ENCODE measurements around the gene FBXO17. TPM values are rescaled to one million over a fixed set of nuclear protein-coding genes. Genes with fewer than 3 reads are reported as not detected.

FBXO17 gene
- total and polyA plus RNA-seq, 2 of the 13 experiments (the other 11 are each of a cell fraction or from before 2014, with no cell fraction given) = 22.1 to 58.7 TPM

DNA sequence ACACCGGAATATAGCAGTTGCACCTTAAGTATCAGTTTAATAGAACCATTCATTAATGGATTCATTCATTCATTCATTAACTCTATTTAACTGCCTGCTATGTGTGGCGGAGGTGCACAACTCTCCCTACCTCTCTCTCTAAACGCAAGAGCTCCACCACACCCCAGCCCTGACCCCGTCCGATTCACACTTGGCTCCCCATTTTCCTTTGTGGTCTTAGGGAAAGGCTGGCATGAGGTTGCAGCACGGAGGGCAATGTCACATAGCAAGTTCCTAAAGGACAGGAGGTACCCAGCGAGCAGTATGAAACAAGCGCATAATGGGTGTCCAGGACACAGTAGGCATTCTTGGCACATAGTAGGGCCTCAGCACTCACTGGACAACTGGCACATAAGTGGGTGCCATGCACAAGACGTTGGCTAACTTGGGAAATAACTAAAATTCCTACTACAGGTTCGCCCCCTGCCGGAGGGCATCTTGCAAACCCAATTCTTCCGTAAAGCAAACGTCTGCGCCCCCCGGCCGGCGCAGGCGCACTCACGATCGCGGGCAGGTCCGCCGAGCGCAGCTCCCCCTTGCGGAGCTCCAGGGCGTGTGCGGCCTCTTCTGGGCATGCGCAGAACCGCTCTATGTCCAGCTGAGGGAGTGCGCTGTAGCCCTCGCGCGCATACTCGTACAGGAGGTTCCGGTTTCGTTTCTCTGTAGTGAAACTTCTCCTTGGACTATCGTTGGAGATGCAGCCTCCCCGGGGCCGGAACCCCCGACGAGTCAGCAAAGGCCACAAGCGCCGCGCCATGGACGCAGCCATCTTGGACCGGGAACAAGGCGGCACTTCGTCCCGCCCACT lies 45.4 kb downstream of the FBXO17 start, which contains the start of gene SARS2 (continued):
- TF ChIP-seq, protein P1, sequence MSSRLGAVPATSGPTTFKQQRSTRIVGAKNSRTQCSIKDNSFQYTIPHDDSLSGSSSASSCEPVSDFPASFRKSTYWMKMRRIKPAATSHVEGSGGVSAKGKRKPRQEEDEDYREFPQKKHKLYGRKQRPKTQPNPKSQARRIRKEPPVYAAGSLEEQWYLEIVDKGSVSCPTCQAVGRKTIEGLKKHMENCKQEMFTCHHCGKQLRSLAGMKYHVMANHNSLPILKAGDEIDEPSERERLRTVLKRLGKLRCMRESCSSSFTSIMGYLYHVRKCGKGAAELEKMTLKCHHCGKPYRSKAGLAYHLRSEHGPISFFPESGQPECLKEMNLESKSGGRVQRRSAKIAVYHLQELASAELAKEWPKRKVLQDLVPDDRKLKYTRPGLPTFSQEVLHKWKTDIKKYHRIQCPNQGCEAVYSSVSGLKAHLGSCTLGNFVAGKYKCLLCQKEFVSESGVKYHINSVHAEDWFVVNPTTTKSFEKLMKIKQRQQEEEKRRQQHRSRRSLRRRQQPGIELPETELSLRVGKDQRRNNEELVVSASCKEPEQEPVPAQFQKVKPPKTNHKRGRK (CRISPR knock-in tag; IDR thresholded peaks at IDR 0.05) = no peak
- TF ChIP-seq, protein P2, sequence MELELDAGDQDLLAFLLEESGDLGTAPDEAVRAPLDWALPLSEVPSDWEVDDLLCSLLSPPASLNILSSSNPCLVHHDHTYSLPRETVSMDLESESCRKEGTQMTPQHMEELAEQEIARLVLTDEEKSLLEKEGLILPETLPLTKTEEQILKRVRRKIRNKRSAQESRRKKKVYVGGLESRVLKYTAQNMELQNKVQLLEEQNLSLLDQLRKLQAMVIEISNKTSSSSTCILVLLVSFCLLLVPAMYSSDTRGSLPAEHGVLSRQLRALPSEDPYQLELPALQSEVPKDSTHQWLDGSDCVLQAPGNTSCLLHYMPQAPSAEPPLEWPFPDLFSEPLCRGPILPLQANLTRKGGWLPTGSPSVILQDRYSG (CRISPR knock-in tag; IDR thresholded peaks at IDR 0.05) = no peak
- TF ChIP-seq, protein P3, sequence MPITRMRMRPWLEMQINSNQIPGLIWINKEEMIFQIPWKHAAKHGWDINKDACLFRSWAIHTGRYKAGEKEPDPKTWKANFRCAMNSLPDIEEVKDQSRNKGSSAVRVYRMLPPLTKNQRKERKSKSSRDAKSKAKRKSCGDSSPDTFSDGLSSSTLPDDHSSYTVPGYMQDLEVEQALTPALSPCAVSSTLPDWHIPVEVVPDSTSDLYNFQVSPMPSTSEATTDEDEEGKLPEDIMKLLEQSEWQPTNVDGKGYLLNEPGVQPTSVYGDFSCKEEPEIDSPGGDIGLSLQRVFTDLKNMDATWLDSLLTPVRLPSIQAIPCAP (CRISPR knock-in tag; IDR thresholded peaks at IDR 0.05; ENCODE audit: low read depth) = no peak
- TF ChIP-seq ZNF264 (CRISPR knock-in tag; IDR thresholded peaks at IDR 0.05) (no peak), ZNF546 (CRISPR knock-in tag; conservative IDR thresholded peaks at IDR 0.05) (no peak), TAF1 (CRISPR knock-in tag; IDR thresholded peaks at IDR 0.05) (peak; percentile 89), ZNF44 (CRISPR knock-in tag; IDR thresholded peaks at IDR 0.05) (0 out of 2 replicates have a peak, but pooled peaks have one; percentile 39), ZNF224 (CRISPR knock-in tag; IDR thresholded peaks at IDR 0.05) (no peak), IRX3 (CRISPR knock-in tag; IDR thresholded peaks at IDR 0.05; ENCODE audit: borderline replicate concordance, low read depth) (no peak), TARDBP (CRISPR knock-in tag; IDR thresholded peaks at IDR 0.05) (peak; percentile 67; the same call in 1 of the 2 replicates), ZSCAN25 (CRISPR knock-in tag; IDR thresholded peaks at IDR 0.05) (no peak), ZNF350 (CRISPR knock-in tag; IDR thresholded peaks at IDR 0.05; ENCODE audit: borderline replicate concordance, low read depth) (peak; percentile 56; the same call in 1 of the 2 replicates), HHEX (CRISPR knock-in tag; IDR thresholded peaks at IDR 0.05) (no peak), ISL2 (CRISPR knock-in tag; IDR thresholded peaks at IDR 0.05) (peak; percentile 51; the same call in 1 of the 2 replicates), ZBTB3 (CRISPR knock-in tag; IDR thresholded peaks at IDR 0.05; ENCODE audit: borderline replicate concordance, low read depth) (no peak), RBM22 (optimal IDR thresholded peaks at IDR 0.05; ENCODE audit: low read length) (no peak), CHD4 (IDR thresholded peaks at IDR 0.05; ENCODE audit: borderline replicate concordance, low read length) (no peak), TRIM24 (CRISPR knock-in tag; IDR thresholded peaks at IDR 0.05) (no peak)
- TF ChIP-seq, protein P4, sequence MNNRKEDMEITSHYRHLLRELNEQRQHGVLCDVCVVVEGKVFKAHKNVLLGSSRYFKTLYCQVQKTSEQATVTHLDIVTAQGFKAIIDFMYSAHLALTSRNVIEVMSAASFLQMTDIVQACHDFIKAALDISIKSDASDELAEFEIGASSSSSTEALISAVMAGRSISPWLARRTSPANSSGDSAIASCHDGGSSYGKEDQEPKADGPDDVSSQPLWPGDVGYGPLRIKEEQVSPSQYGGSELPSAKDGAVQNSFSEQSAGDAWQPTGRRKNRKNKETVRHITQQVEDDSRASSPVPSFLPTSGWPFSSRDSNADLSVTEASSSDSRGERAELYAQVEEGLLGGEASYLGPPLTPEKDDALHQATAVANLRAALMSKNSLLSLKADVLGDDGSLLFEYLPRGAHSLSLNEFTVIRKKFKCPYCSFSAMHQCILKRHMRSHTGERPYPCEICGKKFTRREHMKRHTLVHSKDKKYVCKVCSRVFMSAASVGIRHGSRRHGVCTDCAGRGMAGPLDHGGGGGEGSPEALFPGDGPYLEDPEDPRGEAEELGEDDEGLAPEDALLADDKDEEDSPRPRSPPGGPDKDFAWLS (CRISPR knock-in tag; IDR thresholded peaks at IDR 0.05; ENCODE audit: borderline replicate concordance) = no peak
- TF ChIP-seq, protein P5, sequence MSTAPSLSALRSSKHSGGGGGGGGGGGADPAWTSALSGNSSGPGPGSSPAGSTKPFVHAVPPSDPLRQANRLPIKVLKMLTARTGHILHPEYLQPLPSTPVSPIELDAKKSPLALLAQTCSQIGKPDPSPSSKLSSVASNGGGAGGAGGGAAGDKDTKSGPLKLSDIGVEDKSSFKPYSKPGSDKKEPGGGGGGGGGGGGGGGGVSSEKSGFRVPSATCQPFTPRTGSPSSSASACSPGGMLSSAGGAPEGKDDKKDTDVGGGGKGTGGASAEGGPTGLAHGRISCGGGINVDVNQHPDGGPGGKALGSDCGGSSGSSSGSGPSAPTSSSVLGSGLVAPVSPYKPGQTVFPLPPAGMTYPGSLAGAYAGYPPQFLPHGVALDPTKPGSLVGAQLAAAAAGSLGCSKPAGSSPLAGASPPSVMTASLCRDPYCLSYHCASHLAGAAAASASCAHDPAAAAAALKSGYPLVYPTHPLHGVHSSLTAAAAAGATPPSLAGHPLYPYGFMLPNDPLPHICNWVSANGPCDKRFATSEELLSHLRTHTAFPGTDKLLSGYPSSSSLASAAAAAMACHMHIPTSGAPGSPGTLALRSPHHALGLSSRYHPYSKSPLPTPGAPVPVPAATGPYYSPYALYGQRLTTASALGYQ (CRISPR knock-in tag; IDR thresholded peaks at IDR 0.05) = no peak
